H1 (cell line): Measurements from ENCODE around the gene PRF1. TPM values are rescaled to one million over a fixed set of nuclear protein-coding genes. Genes with fewer than 3 reads are reported as not detected.

ENCODE experiments used
- CTCF ChIA-PET: fragments of 300-600 bp; sonication (Branson Sonifier 250); formaldehyde crosslinking; loops from one replicate; lab custom pipeline; 2021; ENCODE audit not compliant: partially characterized antibody; lab: Charles Lee
- POLR2A ChIA-PET: fragments of 300-600 bp; sonication (Branson Sonifier 250); formaldehyde crosslinking; loops from one replicate; lab custom pipeline; 2021; ENCODE audit warnings: inconsistent platforms; ENCODE audit not compliant: partially characterized antibody; lab: Charles Lee
- DNase-seq, 2 experiments: peaks; one replicate each; pipeline versions ENCODE4 v3.0.0 to v3.0.0-alpha.2; 2010 to 2022; ENCODE audit warnings: low spot score in 2 of 2, low read depth in 1 of 2, mixed read lengths in 1 of 2
- FAIRE-seq: peaks from 2 replicates; lab custom pipeline; 2011; peaks lifted over from hg19 to GRCh38; lab: Jason Lieb, UNC
- H2AFZ ChIP-seq: 2 replicates; pipeline ENCODE4 v1.8.1; 2012; ENCODE audit warnings: low read length, inconsistent platforms
- H2AK5ac ChIP-seq: 2 replicates; pipeline ENCODE4 v1.6.1; 2013; ENCODE audit warnings: low read depth, low read length
- H2BK120ac ChIP-seq: replicated peaks from 2 replicates; pipeline ENCODE3; 2013; ENCODE audit warnings: low read depth, low read length, inconsistent platforms
- H2BK12ac ChIP-seq: 2 replicates; pipeline ENCODE4 v1.6.1; 2013; ENCODE audit warnings: low read depth, low read length
- H2BK15ac ChIP-seq: 2 replicates; pipeline ENCODE4 v1.6.1; 2013; ENCODE audit warnings: low read length
- H2BK20ac ChIP-seq: 2 replicates; pipeline ENCODE4 v1.6.1; 2013; ENCODE audit warnings: low read length
- H2BK5ac ChIP-seq: 2 replicates; pipeline ENCODE4 v1.6.1; 2013; ENCODE audit warnings: low read depth, low read length
- H3K14ac ChIP-seq: 2 replicates; pipeline ENCODE4 v1.6.1; 2013; ENCODE audit warnings: inconsistent platforms; ENCODE audit not compliant: insufficient read length
- H3K18ac ChIP-seq: 2 replicates; pipeline ENCODE4 v1.6.1; 2013; ENCODE audit warnings: low read length; ENCODE audit errors: extremely low read depth
- H3K23ac ChIP-seq: 2 replicates; pipeline ENCODE4 v1.6.1; 2013; ENCODE audit warnings: inconsistent platforms; ENCODE audit not compliant: insufficient read length
- H3K23me2 ChIP-seq: 2 replicates; pipeline ENCODE4 v1.6.1; 2013; ENCODE audit warnings: low read depth, low read length
- H3K27ac ChIP-seq: 2 replicates; pipeline ENCODE4 v1.6.1; 2011; ENCODE audit warnings: low read depth, low read length, inconsistent platforms
- H3K27me3 ChIP-seq, 4 experiments: replicated peaks in 1 of 4; 1 replicate in 1 of 4; 2 replicates in 3 of 4; pipeline versions ENCODE4 v1.6.1 to v1.8.1; 2011 to 2013; ENCODE audit warnings: low read length in 3 of 4, mild to moderate bottlenecking in 3 of 4, inconsistent platforms in 2 of 4, mixed read lengths in 2 of 4, moderate library complexity in 1 of 4; ENCODE audit not compliant: control insufficient read depth in 3 of 4, insufficient read depth in 3 of 4; ENCODE audit errors: extremely low read depth in 1 of 4
- H3K36me3 ChIP-seq, 4 experiments: 2 replicates each; pipeline versions ENCODE4 v1.6.1 to v1.8.1; 2011 to 2013; ENCODE audit warnings: mild to moderate bottlenecking in 4 of 4, low read length in 3 of 4, moderate library complexity in 2 of 4, control low read depth in 1 of 4, inconsistent platforms in 1 of 4; ENCODE audit not compliant: insufficient read depth in 4 of 4, control insufficient read depth in 2 of 4
- H3K4ac ChIP-seq: replicated peaks from 2 replicates; pipeline ENCODE3; 2013; ENCODE audit warnings: low read length, low read depth, mixed read lengths, inconsistent platforms; ENCODE audit not compliant: insufficient read length
- H3K4me1 ChIP-seq, 4 experiments: replicated peaks in 1 of 4; 1 replicate in 1 of 4; 2 replicates in 3 of 4; pipeline versions ENCODE4 v1.6.1 to v1.8.1; 2011 to 2013; ENCODE audit warnings: low read length in 3 of 4, inconsistent platforms in 2 of 4, mixed read lengths in 1 of 4; ENCODE audit not compliant: insufficient read depth in 4 of 4, control insufficient read depth in 3 of 4
- H3K4me2 ChIP-seq, 2 experiments: 2 replicates each; pipeline versions ENCODE4 v1.6.1 to v1.8.1; 2011 to 2013; ENCODE audit warnings: low read depth in 2 of 2, low read length in 2 of 2, control low read depth in 1 of 2, inconsistent platforms in 1 of 2, mild to moderate bottlenecking in 1 of 2; ENCODE audit not compliant: insufficient read depth in 1 of 2
- H3K4me3 ChIP-seq, 4 experiments: fragments of 200-600, 300-600 bp in 1 of 4; sonication (generic), shearing (Covaris generic), sonication (Bioruptor Twin) in 1 of 4; 2 replicates each; pipeline versions ENCODE4 v1.5.1 to v1.8.1; 2011 to 2016; ENCODE audit warnings: low read length in 4 of 4, low read depth in 3 of 4, control low read depth in 2 of 4, inconsistent platforms in 2 of 4, mild to moderate bottlenecking in 2 of 4, mixed read lengths in 1 of 4, moderate library complexity in 1 of 4; ENCODE audit not compliant: insufficient read depth in 2 of 4; ENCODE audit errors: extremely low read depth in 1 of 4
- H3K56ac ChIP-seq: replicated peaks from 2 replicates; pipeline ENCODE3; 2013; ENCODE audit warnings: low read depth, mild to moderate bottlenecking, mixed read lengths, low read length, inconsistent platforms; ENCODE audit not compliant: insufficient read length
- H3K79me1 ChIP-seq: 2 replicates; pipeline ENCODE4 v1.6.1; 2013; ENCODE audit warnings: low read depth, low read length, control low read depth
- H3K79me2 ChIP-seq, 2 experiments: 2 replicates each; pipeline versions ENCODE4 v1.6.1 to v1.8.1; 2012 to 2013; ENCODE audit warnings: low read length in 2 of 2, mild to moderate bottlenecking in 2 of 2, inconsistent platforms in 1 of 2; ENCODE audit not compliant: insufficient read depth in 2 of 2, control insufficient read depth in 1 of 2
- H3K9ac ChIP-seq, 4 experiments: replicated peaks in 1 of 4; 1 replicate in 1 of 4; 2 replicates in 3 of 4; pipeline versions ENCODE4 v1.6.1 to v1.8.1; 2011 to 2013; ENCODE audit warnings: low read depth in 3 of 4, low read length in 3 of 4, control low read depth in 2 of 4, mild to moderate bottlenecking in 2 of 4, moderate library complexity in 2 of 4, inconsistent platforms in 1 of 4; ENCODE audit errors: extremely low read depth in 1 of 4
- H3K9me3 ChIP-seq, 2 experiments: 2 replicates each; pipeline versions ENCODE4 v1.6.1 to v1.8.1; 2012 to 2013; ENCODE audit warnings: mild to moderate bottlenecking in 2 of 2, moderate library complexity in 2 of 2, control low read depth in 1 of 2, inconsistent platforms in 1 of 2, low read depth in 1 of 2, low read length in 1 of 2, mixed read lengths in 1 of 2; ENCODE audit not compliant: insufficient read depth in 2 of 2
- H4K20me1 ChIP-seq, 2 experiments: replicated peaks in 1 of 2; 2 replicates each; pipeline versions ENCODE3 to v1.8.1; 2011 to 2013; ENCODE audit warnings: inconsistent platforms in 2 of 2, low read length in 2 of 2, mild to moderate bottlenecking in 1 of 2; ENCODE audit not compliant: insufficient read depth in 2 of 2, control insufficient read depth in 1 of 2
- H4K5ac ChIP-seq: 2 replicates; pipeline ENCODE4 v1.6.1; 2013; ENCODE audit warnings: low read length, low read depth, mixed read lengths, inconsistent platforms; ENCODE audit not compliant: insufficient read length
- H4K8ac ChIP-seq: 2 replicates; pipeline ENCODE4 v1.8.0; 2013; ENCODE audit warnings: mild to moderate bottlenecking, moderate library complexity, low read length, inconsistent platforms; ENCODE audit not compliant: insufficient read depth; ENCODE audit errors: extremely low read depth
- H4K91ac ChIP-seq: replicated peaks from 2 replicates; pipeline ENCODE3; 2013; ENCODE audit warnings: low read length, mixed read lengths, inconsistent platforms; ENCODE audit not compliant: insufficient read length
- WGBS, 2 experiments: shearing (Covaris generic) in 1 of 2; methylation state at CpG; one replicate each; pipeline versions ENCODE4 v1.1.6 to v1.1.7; 2013 to 2015; ENCODE audit warnings: low lambda C conversion rate in 2 of 2, mixed read lengths in 2 of 2, inconsistent platforms in 1 of 2, low coverage in 1 of 2, missing lambda C conversion rate in 1 of 2; ENCODE audit not compliant: insufficient replicate concordance in 2 of 2, insufficient coverage in 1 of 2, insufficient read length in 1 of 2; ENCODE audit errors: extremely low coverage in 1 of 2, missing lambda C conversion rate in 1 of 2; 5-methylcytosine and 5-hydroxymethylcytosine counted together
- polyA plus RNA-seq, 7 experiments: library from polyadenylated mRNA; depleted of rRNA in 3 of 7; stranded (reverse) in 5 of 7; unstranded in 2 of 7; fragments of >200 nt in 5 of 7; fragments of 200-250 nt in 2 of 7; gene quantifications; 1 replicate in 5 of 7; 2 replicates in 1 of 7; 4 replicates in 1 of 7; pipeline versions ENCODE4 v1.2.1 to v1.2.3, GENCODE V29; 2011 to 2013; ENCODE audit warnings: missing spikeins in 2 of 7, mixed read lengths in 2 of 7
- total RNA-seq: library from RNA; stranded (reverse); fragmentation: NEBNext Ultra II Directional; extraction: Animal tissue kit (Norgen Biotek cat#: 25700); gene quantifications from 2 replicates; pipeline ENCODE4 v1.2.1, GENCODE V29; 2021
- TF ChIP-seq, protein P1 (sequence below): IDR thresholded peaks from 2 replicates; pipeline ENCODE4 v1.6.1; 2012; ENCODE audit warnings: inconsistent platforms

PRF1 gene
- total and polyA plus RNA-seq, 2 of the 8 experiments (the other 6 are each of a cell fraction or from before 2014, with no cell fraction given), result 0.15 TPM; not detected in 1

DNA sequence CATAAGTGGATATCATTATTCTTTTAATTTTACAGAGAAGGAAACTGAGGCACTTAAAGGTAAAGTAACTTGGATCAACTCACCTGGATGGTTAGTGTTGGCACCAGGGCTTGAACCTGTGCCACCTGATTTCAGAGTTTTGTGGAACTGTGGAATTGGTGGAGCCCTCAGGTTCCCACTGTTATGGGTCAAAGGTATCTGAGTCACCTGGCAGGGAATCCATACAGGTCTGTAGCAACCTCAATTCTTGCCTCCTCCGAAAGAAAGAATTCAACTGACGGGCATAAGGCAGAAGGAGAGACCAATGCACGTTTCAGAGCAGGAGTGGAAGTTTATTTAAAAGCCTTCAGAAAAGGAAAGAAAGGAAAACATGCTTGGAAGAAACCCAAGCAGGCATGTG lies 44.5 kb upstream of the PRF1 start:
- Histone ChIP-seq H3K18ac (no peak overlapping the region), H3K4me1 (no peaks in the 10 kb centered on the region; a peak in 1 of 7 replicates), H3K27ac (no peak overlapping the region), H3K4me2 (no peak overlapping the region), H4K20me1 (no peaks in the 10 kb centered on the region), H3K4me3 (no peak overlapping the region), H4K91ac (no peak overlapping the region), H3K56ac (no peak overlapping the region), H3K27me3 (no peaks in the 10 kb centered on the region), H2BK5ac (no peak overlapping the region), H3K23me2 (no peaks in the 10 kb centered on the region), H2AK5ac (no peak overlapping the region), H3K23ac (no peak overlapping the region), H2AFZ (no peak overlapping the region), H3K36me3 (peaks cover 0 to 5% (median 0%) of the 10 kb centered on the region in 4 experiments; a peak in 2 of 8 replicates), H3K79me2 (no peaks in the 10 kb centered on the region), H4K8ac (no peak overlapping the region), H3K9ac (no peak overlapping the region), H4K5ac (no peak overlapping the region), H3K4ac (no peak overlapping the region), H2BK12ac (no peak overlapping the region), H3K14ac (no peak overlapping the region), H3K79me1 (no peaks in the 10 kb centered on the region), H2BK120ac (no peak overlapping the region), H2BK20ac (no peak overlapping the region), H2BK15ac (no peak overlapping the region), H3K9me3 (peaks cover 38 to 43% of the 10 kb centered on the region in 2 experiments)
- TF ChIP-seq, protein P1, sequence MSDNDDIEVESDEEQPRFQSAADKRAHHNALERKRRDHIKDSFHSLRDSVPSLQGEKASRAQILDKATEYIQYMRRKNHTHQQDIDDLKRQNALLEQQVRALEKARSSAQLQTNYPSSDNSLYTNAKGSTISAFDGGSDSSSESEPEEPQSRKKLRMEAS, result no peak
- no peak for FAIRE-seq
- DNase-seq, result no peak
- ChIA-PET CTCF (interaction anchor here (1.0 kb wide), 1 partner anchor 88 kb away, joined by 3 read pairs; no protein-coding TSS in a partner anchor), POLR2A (no interaction called here)
- WGBS, 2 experiments, result 100% methylated on average over 2 of the region's 3 CpGs; no CpG with 5 or more reads in 1 of the 2 experiments
